SIG-M5 treated with dmso at 0.1 percent for 504 hours (cell line): Measurements from ENCODE around the gene ARMC12.
"Not testable (repeated sequence)": the region's sequence is repeated elsewhere in the genome, so short reads cannot be mapped to it uniquely, and the experiment has no call there.

Source experiments
- DNase-seq: peaks from one replicate; lab custom pipeline; 2025; ENCODE audit not compliant: unreplicated experiment; lab: John Stamatoyannopoulos, UW

The ARMC12 gene

DNA sequence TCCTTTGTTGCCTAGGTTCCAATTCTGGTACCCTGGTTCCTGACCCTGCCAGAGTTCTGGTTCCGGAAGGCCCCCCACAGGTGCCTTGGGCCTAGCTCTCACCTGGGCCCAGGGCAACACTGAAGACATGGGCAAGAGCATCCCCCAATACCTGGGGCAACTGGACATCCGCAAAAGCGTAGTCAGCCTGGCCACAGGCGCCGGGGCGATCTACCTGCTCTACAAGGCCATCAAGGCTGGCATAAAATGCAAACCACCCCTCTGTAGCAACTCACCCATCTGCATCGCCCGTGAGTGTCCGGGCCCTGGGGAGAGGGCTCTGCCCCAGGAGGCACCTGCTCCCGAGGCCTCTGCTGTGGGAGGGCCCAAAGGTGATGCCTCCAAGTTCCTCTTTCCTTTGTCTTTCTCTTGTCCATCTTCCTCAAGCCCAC is at the start of gene ARMC12:
ARMC12 (plus strand) TSS at position 51 of the 431 bp plus-strand sequence; CDS start at position 128, 77 bp downstream.
- DNase-seq: no peak

GRCh38 chr6:35687658-35688604 is 48.9 kb upstream of the ARMC12 start:
- peak; percentile 41 for DNase-seq

DNA sequence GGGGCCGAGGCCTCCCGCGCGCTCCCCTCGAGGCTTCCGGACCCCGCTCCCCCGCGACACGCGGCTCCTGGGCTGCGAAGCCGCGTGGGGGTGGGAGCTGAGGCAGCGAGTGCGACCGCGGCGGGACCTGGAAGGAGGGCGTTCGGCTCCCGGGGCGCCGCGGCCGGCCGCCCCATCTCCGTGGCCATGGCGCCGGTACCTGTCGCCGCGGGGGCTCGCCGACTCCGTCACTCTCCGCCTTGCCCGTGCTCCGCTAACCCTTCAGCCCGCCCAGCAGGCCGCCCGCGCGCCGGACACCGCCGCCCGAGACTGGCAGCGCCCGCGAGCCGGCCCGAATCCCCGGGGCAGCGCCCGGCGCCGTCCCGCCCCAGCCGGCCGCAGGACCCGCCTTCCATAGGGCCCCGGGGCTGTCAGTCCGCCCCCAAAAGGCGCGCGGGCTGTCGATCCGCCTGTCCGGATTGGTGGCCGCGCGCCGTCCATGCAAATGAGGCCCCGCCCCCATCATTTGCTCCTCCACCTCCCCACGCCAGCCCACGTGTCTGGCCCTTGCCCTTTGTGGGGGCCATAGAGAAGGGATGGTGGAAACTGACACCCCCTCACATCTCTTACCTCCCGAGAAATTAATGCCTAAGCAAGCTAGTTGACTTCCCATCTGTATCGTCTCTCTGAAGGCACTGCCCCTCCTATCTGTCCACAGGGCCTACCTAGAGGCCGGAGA is 48.1 kb upstream of the ARMC12 start, which contains the start of gene FKBP5:
FKBP5 (minus strand) TSS at position 311 of the 718 bp plus-strand sequence. CDS start 46,091 bp downstream, outside the sequence.
- DNase-seq: peak; percentile 76

DNA sequence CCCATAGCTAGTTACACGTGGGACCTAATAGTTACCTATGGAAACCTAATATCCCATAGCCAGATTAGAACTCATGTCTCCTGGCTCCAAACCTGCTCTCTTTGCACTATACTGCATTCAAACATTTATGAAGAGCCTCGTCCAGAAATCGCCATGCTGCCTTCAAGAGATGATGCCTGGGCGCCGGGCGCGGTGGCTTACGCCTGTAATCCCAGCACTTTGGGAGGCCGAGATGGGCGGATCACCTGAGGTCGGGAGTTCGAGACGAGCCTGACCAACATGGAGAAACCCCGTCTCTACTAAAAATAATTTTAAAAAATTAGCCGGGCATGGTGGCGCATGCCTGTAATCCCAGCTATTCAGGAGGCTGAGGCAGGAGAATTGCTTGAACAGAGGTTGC is 46.8 kb upstream of the ARMC12 start:
- DNase-seq: not testable (repeated sequence)

DNA sequence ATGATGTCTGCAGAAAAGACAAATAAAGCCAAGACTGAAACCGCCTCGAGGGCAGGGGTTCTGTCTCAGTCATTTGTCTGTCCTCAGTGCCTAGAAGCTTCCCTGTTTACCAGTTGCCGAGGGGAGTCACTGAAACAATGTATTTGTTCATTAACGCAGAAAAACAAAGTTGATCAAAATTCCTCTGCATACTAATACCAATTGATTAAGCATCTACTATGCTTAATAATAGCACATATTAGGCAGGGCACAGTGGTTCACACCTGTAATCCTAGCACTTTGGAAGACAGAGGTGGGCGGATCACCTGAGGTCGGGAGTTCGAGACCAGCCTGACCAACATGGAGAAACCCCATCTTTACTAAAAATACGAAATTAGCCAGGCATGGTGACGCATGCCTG is 46.3 kb upstream of the ARMC12 start:
- no peak for DNase-seq

DNA sequence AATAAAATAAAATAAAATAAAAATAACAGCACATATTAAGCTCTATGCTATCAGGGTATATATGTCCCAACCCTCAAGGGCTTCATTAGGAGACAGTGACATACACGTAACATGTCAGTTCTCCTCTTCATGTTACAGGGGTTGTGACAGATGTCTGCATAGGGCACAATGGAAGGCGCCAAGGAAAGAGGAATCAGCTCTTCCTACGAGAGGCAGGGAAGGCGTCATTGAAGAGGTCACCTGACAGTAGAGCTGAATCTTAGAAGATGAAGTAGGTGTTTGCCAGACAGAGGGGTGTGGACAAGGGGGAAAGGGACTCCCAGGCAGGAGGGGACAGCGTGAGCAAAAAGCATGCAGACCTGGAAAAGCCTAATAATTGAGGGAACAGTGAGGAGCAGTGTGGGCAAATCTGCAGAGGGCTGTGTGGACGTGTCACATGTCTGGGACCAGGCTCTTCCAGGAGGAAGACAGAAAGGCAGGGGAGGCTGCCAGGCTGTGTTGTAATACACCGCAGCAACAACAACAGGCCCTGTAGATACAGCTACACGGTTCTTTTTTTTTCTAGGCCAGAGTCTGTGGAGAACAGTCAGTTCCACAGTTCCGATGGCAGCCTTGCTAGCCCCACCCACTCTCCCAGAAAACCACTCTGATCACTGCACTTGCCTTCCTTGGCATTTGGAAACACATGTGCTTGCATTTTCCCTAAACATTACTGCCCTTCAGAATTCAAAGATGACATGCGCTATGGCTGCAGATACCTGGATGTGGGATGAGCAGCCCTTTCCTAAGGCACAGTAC is 45.6 kb upstream of the ARMC12 start:
- peak; percentile 71 for DNase-seq

DNA sequence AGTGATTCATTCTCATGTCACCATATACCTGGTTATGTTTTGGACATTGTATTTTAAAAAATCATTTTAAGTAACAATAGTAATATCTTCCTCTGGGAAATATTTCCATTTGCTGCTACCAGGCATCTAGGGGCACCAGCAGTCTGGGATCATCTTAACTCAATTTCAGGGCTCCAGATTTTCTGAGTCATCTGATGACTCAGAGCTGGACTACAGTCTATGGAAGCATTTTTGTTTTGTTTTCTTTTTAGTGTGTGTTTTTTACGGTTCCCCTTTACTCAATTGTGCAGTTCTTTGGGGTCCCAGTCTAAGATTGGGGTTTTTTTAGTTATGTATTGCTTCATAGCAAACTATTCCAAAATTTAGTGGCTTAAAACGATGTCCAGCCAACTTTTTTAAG is 42.4 kb upstream of the ARMC12 start:
- DNase-seq: no peak

- DNase-seq: not testable (repeated sequence)
Observed at GRCh38 chr6:35698430-35698829, 38.4 kb upstream of the ARMC12 start.

GRCh38 chr6:35698858-35699257 is 38.0 kb upstream of the ARMC12 start:
- DNase-seq: no peak

- DNase-seq: no peak
Observed at GRCh38 chr6:35703554-35703953, 33.3 kb upstream of the ARMC12 start.

GRCh38 chr6:35706468-35706867 is 30.4 kb upstream of the ARMC12 start:
- DNase-seq: peak; percentile 52

GRCh38 chr6:35707714-35708407 is 29.0 kb upstream of the ARMC12 start:
- DNase-seq: no peak

DNA sequence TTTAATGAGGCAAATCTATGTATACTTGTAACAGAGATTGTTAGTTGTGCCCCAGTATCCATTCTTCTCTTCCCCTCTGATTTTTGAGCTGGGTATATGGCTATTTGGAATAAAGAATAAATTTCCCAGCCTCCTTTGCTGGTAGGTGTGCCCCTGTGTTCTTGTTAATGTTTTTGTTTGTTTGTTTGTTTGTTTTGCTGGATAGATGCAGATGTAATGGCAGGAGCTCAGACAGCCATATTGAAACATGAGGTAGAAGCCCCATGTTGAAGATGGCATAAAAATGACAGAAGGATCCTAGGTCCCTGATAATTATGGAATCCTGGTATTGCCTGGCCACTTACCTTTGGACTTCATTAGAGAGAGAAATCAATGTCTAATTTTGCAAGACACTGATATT is 28.2 kb upstream of the ARMC12 start:
- DNase-seq: no peak

DNA sequence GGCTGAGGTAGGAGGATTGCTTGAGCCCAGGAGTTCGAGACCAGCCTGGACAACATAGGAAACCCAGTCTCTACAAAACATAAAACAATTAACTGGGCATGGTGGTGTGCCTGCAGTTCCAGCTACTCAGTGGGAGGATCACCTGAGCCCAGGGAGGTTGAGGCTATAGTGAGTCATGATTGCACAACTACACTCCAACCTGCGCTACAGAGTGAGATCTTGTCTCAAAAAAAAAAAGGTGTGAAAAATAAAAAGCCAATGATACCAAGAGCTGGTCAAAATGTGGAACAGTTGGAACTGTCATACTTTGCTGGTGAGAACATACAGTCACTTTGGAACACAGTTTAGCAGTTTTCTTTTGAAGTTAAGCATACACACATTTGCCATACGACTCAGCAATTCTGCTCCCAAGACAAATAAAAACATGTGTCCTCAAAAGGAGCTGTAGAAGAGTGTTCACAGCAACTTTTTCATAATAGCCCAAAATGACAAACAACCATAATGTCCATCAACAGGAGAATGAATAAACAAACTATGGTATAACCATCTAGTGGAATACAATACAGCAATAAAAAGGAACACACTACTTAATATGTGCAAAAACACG is 26.5 kb upstream of the ARMC12 start:
- DNase-seq: no peak

DNA sequence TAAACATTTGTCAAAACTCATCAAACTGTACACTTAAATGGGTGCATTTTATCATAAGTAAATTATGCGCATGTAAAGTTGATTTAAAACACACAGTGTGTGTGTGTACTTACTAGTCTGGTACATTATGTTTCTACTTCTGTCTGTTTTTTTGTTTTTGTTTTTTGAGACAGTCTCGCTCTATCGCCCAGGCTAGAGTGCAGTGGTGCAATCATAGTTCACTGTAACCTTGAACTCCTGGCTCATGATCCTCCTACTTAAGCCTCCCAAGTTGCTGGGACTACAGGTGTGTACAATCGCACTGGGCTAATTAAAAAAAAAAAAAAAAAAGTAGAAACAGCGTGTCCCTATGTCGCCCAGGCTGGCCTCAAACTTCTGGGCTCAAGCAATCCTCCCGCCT is 25.1 kb upstream of the ARMC12 start:
- no peak for DNase-seq

GRCh38 chr6:35713006-35713767 is 23.6 kb upstream of the ARMC12 start:
- DNase-seq: no peak

DNA sequence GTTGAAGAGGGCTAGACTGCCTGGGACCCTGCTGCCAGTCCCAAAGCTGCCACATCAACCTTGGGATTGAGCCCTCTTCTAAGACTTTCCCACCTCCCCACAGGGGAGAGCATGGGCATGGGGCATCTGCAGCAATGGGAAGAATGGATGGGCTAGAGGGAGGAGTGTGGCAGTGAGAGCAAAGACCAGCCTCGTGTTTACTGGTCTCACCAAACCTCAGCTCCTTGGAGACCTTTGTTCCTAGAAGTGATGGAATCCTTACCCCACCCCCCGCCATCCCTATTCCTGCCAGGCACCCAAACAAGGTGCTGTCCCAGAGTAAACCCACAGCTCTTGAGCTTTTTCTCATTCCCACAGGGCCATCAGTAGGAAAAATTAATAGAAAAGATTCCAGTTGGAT is 20.0 kb upstream of the ARMC12 start:
- no peak for DNase-seq

- no peak for DNase-seq
Observed at GRCh38 chr6:35717449-35718374, 19.1 kb upstream of the ARMC12 start.
